Endothelial cell of umbilical vein (primary cell): ENCODE results near the gene OXCT2.

Experiments used
- EZH2 ChIP-seq: IDR thresholded peaks from 2 replicates; pipeline ENCODE4 v1.6.1; 2012; ENCODE audit warnings: borderline replicate concordance, low read depth, mild to moderate bottlenecking, moderate library complexity, low read length, inconsistent platforms; ENCODE audit not compliant: severe bottlenecking
- FOS ChIP-seq: IDR thresholded peaks from 2 replicates; pipeline ENCODE4 v1.6.1; 2011; ENCODE audit warnings: mild to moderate bottlenecking, low read length, moderate library complexity, borderline replicate concordance; ENCODE audit not compliant: insufficient read depth
- JUN ChIP-seq: IDR thresholded peaks from 2 replicates; pipeline ENCODE4 v1.6.1; 2011; ENCODE audit warnings: borderline replicate concordance, low read depth; ENCODE audit not compliant: insufficient read length, insufficient read depth
- MAX ChIP-seq: IDR thresholded peaks from 2 replicates; pipeline ENCODE4 v1.6.1; 2011; ENCODE audit not compliant: insufficient read depth, insufficient read length
- MYC ChIP-seq: IDR thresholded peaks from one replicate; pipeline ENCODE4 v1.6.1; 2011; ENCODE audit warnings: mild to moderate bottlenecking, low read depth, low read length
- POLR2A ChIP-seq: IDR thresholded peaks from 2 replicates; pipeline ENCODE4 v1.6.1; 2012; ENCODE audit warnings: low read depth, mild to moderate bottlenecking, control low read depth, low read length
- POLR2AphosphoS5 ChIP-seq: IDR thresholded peaks from 2 replicates; pipeline ENCODE4 v1.6.1; 2012; ENCODE audit warnings: low read depth, mild to moderate bottlenecking, control low read depth, low read length, moderate library complexity; ENCODE audit not compliant: insufficient read depth
- TF ChIP-seq, protein P1 (sequence below), 2 donors: IDR thresholded peaks; 1 replicate in 1 of 2; 2 replicates in 1 of 2; pipeline ENCODE4 v1.5.1; 2011; ENCODE audit warnings: low read length in 2 of 2, mild to moderate bottlenecking in 2 of 2, moderate library complexity in 2 of 2, control low read depth in 1 of 2, inconsistent platforms in 1 of 2, low read depth in 1 of 2; ENCODE audit not compliant: insufficient read depth in 1 of 2; ENCODE audit errors: extremely low read depth in 1 of 2

DNA sequence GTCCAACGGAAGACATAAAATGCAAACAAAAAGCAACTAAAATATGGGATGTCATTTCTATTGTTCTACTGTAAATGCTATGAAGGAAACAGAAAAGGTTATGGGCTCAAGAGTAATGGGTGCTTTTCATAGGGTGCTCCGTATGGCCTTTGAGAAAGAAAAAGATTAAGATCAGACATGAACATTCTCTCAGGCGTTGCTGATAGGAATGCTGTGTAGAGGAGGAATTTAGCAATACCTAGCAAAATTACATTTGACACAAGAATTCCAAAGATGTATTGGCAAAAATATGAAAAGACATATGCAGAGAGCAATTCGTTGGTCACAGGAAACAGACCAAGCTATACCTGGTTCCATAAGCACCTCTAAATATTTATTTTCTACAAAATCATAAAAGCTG is 5.7 kb upstream of the OXCT2 start:
- TF ChIP-seq MAX (no peak), POLR2A (no peak), POLR2AphosphoS5 (no peak), EZH2 (no peak), FOS (no peak), MYC (no peak), JUN (no peak)
- TF ChIP-seq, protein P1, sequence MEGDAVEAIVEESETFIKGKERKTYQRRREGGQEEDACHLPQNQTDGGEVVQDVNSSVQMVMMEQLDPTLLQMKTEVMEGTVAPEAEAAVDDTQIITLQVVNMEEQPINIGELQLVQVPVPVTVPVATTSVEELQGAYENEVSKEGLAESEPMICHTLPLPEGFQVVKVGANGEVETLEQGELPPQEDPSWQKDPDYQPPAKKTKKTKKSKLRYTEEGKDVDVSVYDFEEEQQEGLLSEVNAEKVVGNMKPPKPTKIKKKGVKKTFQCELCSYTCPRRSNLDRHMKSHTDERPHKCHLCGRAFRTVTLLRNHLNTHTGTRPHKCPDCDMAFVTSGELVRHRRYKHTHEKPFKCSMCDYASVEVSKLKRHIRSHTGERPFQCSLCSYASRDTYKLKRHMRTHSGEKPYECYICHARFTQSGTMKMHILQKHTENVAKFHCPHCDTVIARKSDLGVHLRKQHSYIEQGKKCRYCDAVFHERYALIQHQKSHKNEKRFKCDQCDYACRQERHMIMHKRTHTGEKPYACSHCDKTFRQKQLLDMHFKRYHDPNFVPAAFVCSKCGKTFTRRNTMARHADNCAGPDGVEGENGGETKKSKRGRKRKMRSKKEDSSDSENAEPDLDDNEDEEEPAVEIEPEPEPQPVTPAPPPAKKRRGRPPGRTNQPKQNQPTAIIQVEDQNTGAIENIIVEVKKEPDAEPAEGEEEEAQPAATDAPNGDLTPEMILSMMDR (IDR thresholded peaks at IDR 0.05; ENCODE audit: extremely low read depth in 1 of 2, insufficient read depth in 1 of 2, low read depth in 1 of 2, low read length in 2 of 2), result no peak
